ENCODE data around the gene CA11. TPM values are rescaled to one million over a fixed set of nuclear protein-coding genes. Genes with fewer than 3 reads are reported as not detected.

Gene CA11
- 21.9 TPM for total RNA-seq

DNA sequence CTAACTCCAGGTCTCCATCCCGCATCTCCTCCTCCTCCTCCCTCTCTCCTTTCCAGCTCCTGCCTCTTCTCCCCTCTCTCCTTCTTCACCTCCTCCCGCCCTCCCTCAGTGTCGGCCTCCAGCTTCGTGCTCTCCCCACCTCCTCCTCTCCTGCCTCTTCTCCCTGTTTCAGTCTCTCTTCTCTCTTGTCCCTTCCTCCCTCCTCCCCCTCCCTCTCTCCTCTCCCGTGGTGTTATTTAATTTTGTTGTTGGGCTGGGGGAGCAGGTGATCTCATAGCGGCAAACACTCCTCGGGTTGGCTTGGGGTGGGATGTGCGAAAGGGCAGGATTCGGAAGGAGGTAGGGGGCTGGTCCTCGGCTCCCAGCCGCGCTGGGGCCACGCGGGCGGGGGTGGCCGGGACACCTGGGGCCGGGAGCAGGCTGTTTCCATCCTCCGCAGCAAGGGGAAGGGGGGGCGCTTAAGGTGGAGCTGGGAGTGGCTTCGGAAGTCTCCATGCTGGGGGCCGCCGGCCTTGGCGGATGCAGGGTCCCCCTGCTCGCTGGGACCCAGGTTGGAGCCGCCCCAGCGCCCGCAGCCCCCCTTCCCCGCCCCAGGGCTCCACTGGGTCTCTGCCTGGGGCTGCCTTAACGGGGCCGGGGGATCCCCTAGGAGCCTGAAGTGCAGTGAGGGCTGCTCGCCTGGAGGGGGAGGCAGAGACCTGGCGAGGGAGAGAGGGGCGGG is at the start of gene CA11:
Gene CA11 (minus strand): TSS at position 187 of the 721 bp plus-strand sequence. CDS start 555 bp downstream, outside the sequence.

DNA sequence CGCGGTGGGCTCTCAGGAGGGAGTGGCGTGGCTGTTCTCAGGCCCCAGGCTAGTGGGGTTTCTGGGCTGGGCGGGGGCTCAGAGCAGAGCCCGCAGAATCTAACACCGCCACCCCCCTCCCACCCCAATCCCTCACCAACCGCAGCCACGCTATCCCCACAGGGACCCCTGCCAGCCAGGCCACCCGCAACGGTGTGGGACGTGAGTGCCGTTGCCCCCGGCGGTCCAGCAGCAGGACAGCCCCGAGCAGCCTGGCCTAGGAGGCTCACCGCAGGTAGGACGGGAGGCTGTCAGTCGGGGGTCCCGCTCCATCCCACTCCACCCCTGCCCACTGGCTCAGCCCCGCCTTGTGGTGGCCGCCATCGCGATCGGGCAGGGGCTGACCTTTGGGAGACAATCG is 27.0 kb upstream of the CA11 start, which contains the start of gene NTN5:
Gene NTN5 (minus strand): TSS at position 24 of the 400 bp plus-strand sequence. CDS start 2,031 bp downstream, outside the sequence.

DNA sequence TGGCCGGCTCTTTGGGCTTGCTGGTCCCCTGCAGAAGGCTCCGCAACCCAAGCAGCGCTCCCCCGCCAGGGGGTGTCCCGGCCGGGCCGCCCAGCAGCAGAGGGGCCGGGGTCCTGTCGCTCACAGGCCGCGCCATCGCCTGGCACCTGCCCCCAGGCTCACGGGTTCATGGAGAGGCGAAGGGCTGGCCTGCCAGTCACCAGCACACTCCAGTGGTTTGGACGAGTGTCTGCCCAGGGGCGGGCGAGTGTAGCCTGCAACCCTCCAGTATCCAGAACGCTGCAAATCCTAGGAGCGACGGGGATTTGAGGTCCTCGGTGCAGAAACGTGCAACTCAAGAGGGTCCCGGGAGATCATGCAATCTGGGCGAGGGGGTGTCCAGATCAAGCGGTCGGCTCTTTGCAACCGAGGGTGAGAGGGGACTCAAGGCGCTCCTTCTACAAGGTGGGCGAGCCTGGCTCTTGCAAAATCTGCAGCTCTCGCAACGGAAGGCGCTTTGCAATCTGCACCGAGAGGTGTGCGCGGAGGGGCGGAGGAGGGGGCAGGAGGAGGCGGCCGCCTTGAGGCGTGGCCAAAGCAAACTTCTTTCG is 9.0 kb downstream of the CA11 start, which contains the start of gene DBP:
Gene DBP (minus strand): TSS at position 521 of the 590 bp plus-strand sequence. CDS start 385 bp downstream, at position 136.

DNA sequence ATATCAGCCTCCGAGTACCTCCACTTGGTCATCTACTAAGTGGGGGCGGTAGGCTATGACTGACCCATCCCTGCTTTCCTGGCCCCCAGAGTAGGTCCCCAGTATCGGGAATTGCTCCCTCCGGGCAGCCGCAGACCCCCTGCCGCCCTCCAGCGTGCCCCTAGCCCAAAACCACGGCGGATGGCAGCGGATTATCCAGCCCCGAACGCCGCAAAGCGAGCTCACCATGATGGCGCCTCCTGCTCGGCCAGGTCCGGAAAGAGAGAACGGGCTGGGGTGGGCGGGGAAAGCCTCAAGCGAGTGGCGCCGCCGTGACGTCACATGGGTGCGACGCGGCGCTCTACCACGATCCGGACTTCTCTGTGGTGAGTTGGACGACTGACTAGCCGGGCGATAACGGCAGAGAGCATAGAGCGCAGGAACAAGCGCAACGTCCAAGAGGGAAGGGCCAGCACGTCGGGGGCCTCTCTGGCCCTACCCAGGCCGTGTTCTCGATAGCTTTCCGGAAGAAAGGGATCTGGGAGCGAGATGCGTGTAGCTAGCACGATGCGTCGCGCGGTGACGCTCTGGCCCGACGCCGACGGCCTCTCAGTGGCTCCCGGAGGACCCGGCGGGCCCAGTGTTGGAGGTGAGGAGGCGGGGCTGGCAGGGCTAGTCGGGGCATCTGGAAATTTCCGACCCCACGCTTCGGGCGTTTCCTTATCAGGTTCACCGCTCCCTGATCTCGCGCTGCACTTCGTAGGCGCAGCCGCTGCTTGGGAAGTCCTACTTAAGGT is 26.9 kb downstream of the CA11 start, which contains the start of the genes RPL18 and SPHK2:
Gene RPL18 (minus strand): TSS at position 263 of the 776 bp plus-strand sequence. CDS start 35 bp downstream, at position 228.
Gene SPHK2 (plus strand): TSS at position 591 of the 776 bp plus-strand sequence. CDS start 1,009 bp downstream, outside the sequence.

DNA sequence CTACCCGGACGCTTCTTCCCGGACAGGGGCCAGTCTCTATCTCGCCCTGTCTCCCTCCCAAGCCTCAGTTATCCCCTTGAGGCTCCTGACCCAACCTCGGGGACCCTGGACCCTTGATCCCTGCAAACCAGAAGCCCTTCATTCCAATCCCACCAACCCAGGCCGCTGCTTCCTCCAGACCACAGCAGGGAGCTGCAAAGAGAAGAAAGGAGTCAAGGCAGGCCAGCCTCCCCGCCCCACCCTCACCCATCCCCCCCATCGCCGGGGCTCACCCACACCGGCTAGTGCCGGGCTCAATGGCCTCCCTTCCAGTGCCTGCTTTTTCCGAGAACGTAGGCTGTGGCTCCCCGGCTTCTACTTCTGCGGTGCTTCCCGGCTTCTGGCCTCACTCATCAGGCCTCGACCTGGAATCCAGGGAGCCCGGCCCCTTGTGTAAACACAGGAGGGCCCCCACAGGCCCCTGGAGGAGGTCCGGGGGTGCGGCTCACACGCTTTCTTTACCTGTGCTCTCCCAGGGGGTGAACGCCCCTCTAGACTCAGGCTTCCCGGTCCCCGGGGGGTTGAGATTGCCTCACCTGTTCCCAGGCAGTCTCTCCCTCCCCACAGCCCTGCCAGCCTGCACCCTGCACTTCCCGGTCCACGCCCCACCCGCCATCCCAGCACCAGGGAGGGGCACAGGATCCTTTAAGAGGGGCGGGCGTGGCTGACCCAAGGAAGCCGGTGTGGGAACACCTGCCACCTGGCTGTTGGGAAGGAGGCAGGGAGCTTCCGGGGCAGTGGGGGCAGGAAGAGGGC is 31.4 kb downstream of the CA11 start, which contains the start of gene FAM83E:
Gene FAM83E (minus strand): TSS at position 641 of the 795 bp plus-strand sequence. CDS start 1,704 bp downstream, outside the sequence.

DNA sequence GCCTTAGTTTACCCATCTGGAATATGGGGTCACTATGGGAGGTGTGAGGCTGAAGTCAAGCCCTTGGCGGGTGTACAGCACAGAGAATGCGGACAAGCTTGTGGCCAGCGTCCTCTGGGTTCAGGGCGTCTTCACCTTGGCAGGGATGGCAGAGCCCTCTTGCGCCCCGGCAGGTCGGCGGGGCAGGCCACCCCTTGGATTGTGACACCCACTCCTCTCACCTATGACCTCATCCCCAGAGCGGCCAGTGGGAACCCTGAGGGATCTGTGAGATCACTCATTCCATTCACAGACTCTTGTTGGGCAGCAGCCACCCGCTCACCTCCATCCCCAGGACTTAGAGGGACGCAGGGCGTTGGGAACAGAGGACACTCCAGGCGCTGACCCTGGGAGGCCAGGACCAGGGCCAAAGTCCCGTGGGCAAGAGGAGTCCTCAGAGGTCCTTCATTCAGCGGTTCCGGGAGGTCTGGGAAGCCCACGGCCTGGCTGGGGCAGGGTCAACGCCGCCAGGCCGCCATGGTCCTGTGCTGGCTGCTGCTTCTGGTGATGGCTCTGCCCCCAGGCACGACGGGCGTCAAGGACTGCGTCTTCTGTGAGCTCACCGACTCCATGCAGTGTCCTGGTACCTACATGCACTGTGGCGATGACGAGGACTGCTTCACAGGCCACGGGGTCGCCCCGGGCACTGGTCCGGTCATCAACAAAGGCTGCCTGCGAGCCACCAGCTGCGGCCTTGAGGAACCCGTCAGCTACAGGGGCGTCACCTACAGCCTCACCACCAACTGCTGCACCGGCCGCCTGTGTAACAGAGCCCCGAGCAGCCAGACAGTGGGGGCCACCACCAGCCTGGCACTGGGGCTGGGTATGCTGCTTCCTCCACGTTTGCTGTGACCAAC is 39.3 kb downstream of the CA11 start, which contains the start of gene SPACA4:
Gene SPACA4 (plus strand): TSS at position 280 of the 896 bp plus-strand sequence. CDS start 237 bp downstream, at position 517.

Other genes with a start within 250 kb of the CA11 start
- gene GRWD1, start 200.2 kb downstream of the CA11 start, total RNA-seq: 11.8 TPM
- 0.92 TPM for gene KCNJ14, start 190.6 kb downstream of the CA11 start, total RNA-seq
- gene CYTH2, start 176.8 kb downstream of the CA11 start, total RNA-seq: 57.7 TPM
- 16.4 TPM for gene LMTK3, start 134.4 kb downstream of the CA11 start, total RNA-seq
- not detected for gene SULT2B1, start 94.0 kb downstream of the CA11 start, total RNA-seq
- gene SPACA4, start 39.4 kb downstream of the CA11 start, total RNA-seq: not detected
- gene FAM83E, start 31.1 kb downstream of the CA11 start, total RNA-seq: not detected
- 1,122 TPM for gene RPL18, start 27.0 kb downstream of the CA11 start, total RNA-seq
- gene SPHK2, start 26.7 kb downstream of the CA11 start, total RNA-seq: 12.5 TPM
- gene DBP, start 8.8 kb downstream of the CA11 start, total RNA-seq: 7.6 TPM
- not detected for gene NTN5, start 26.8 kb upstream of the CA11 start, total RNA-seq
- 0.46 TPM for gene FUT2, start 49.8 kb upstream of the CA11 start, total RNA-seq
- 1.6 TPM for gene MAMSTR, start 73.5 kb upstream of the CA11 start, total RNA-seq
- gene RASIP1, start 94.4 kb upstream of the CA11 start, total RNA-seq: 4.8 TPM
- gene IZUMO1, start 100.7 kb upstream of the CA11 start, total RNA-seq: not detected
- 10.8 TPM for gene FUT1, start 106.5 kb upstream of the CA11 start, total RNA-seq
- gene FGF21, start 109.3 kb upstream of the CA11 start, total RNA-seq: not detected
- gene BCAT2, start 164.8 kb upstream of the CA11 start, total RNA-seq: 17.1 TPM
- 5.3 TPM for gene HSD17B14, start 190.3 kb upstream of the CA11 start, total RNA-seq
- 2.3 TPM for gene PLEKHA4, start 222.4 kb upstream of the CA11 start, total RNA-seq
- 21.5 TPM for gene PPP1R15A, start 226.2 kb upstream of the CA11 start, total RNA-seq

Data from diencephalon (tissue), 1 donor.